GM19438 (cell line): ENCODE results near the gene CCDC7.
"Not testable (repeated sequence)": the region's sequence is repeated elsewhere in the genome, so short reads cannot be mapped to it uniquely, and the experiment has no call there.

Experiments
- ATAC-seq: cut with Tn5 transposase; IDR thresholded peaks from one replicate; pipeline ENCODE4 v1.9.1; 2021; ENCODE audit warnings: low read depth; ENCODE audit not compliant: unreplicated experiment

CCDC7 gene

GRCh38 chr10:32680803-32681557 is 235.0 kb downstream of the CCDC7 start:
- no peak for ATAC-seq

DNA sequence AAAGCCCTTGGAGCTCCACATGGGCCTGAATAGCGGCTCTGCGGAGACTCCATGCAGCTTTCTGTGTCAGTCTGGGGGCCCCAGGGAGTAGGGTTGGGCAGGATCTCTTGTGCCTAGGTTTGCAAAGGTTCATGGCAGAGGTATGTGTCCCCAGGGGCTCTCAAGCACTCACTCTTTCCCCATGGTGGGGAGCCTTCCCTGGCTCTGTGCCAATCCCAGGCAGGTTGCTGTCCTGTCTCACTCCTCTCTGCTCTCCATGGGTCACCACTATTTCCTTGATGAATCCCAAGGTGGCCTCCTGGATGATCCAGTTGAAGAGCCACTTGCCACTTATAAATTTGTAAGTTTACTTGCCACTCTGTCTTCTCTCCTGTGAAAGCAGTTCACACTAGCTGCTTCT is 238.4 kb downstream of the CCDC7 start:
- ATAC-seq: no peak

GRCh38 chr10:32687116-32687515 is 241.2 kb downstream of the CCDC7 start:
- no peak for ATAC-seq

DNA sequence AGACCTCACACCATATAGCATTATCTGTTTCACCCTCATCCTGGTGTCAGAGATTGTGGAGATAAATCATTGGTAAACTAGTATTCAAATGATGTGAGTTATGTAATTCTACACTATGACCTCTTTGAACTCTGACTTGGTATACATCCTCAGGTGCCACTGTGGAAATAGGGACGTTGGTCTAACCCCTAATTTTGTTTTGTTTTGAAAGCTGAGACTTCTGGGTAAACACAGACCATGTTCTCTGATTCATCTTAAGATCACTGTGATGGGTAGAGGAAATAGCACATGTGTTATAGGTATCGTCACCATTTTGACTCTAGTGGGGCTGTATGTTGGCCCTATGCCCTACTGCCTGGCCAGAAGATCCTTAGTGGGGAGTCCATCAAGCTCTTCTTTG is 241.6 kb downstream of the CCDC7 start:
- no peak for ATAC-seq

- no peak for ATAC-seq
These were observed 246.2 kb downstream of the CCDC7 start for GRCh38 chr10:32692174-32692573.

DNA sequence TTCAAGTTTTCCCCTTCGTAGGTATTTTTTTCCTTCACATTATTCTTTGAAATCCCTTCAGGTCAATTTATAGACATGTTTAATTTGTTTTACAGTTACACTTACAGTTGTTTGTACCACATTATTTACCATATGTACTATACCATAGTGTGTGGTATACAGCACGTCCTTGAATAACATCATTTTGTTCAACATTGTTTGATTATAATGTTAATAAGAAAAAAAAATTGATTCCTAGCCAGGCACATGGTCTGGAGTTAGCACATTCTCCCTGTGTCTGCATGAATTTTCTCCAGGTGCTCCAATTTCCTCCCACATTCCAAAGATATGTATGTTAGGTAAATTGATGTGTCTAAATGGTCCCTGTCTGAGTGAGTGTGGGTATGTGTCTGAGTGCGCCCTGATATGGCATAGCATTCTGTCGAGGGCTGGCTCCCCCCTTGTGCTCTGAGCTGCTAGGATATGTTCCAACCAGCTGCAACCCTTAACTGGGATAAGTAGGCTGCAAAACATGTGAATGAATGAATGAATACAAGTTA is 247.6 kb downstream of the CCDC7 start:
- no peak for ATAC-seq

- ATAC-seq: not testable (repeated sequence)
These were observed 253.7 kb downstream of the CCDC7 start for GRCh38 chr10:32699683-32700082.

- no peak for ATAC-seq
These were observed 267.6 kb downstream of the CCDC7 start for GRCh38 chr10:32713560-32713959.

GRCh38 chr10:32731527-32731926 is 285.6 kb downstream of the CCDC7 start:
- ATAC-seq: no peak

DNA sequence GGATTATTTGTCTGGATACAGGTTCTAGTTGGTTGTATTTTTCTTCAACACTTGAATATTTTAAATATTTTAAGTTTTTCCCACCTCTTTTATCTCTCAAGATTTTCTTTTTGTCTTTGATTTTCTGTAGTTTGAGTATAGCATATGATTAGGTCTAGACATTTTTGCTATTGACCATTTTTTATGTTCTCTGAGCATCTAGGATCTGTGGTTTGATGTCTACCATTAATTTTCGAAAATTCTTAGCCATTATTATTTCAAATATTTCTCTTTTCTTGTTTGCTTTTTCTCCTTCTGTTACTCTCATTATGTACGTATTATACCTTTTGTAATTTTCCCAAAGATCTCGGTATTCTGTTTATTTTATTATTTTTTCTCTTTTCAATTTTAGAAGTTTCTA is 293.0 kb downstream of the CCDC7 start:
- ATAC-seq: no peak

GRCh38 chr10:32744321-32744720 is 298.4 kb downstream of the CCDC7 start:
- no peak for ATAC-seq

DNA sequence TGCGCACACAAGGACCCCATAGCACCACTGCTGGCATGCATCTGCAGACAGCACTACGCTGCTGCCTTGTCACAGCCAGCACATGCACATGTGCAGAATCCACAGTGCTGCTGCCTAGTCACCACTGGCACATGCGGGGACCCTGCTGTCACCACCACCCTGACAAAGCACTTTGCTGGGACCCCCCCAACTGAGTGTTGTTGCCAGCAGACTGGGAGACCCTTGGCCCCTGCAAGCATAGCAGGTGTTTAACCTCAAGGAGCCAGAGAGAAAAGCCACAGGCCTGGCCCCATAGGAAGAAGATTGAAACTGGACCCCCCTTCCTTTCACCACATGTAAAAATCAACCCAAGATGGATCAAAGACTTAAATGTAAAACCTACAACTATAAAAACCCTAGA is 300.9 kb downstream of the CCDC7 start:
- no peak for ATAC-seq

DNA sequence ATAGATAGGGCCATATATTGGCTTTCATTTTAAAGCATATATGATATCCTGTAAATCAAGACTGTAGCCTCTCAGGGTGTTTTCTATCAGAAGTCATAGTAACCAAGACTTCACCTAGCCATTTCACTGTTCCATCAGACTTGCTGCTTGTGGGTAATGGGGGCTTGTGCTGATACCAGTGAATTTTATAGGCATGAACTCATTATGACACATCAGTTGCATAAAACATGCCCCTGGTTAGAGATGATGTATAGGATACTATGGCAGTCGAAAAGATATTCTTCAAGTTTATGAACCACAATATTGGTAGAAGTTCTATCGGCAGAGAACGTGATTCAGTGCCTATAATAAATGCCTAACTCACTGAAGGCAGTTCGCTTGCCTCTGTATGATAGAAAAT is 305.6 kb downstream of the CCDC7 start:
- no peak for ATAC-seq

GRCh38 chr10:32754900-32755299 is 309.0 kb downstream of the CCDC7 start:
- ATAC-seq: not testable (repeated sequence)

DNA sequence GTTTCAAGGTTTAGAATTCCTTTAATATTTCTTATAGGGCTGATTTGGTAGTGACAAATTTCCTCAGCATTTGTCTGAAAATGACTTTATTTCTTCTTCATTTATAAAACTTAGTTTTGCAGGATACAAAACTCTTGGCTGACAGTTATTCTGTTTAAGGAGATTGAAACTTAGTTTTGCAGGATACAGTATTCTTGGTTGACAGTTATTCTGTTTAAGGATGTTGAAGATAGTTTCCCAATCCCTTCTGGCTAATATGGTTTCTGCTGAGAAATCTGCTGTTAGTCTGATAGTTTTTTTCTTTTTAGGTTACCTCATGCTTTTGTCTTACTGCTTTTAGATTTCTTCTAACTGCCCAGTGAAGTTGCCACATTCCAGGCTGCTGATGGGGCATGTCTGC is 325.3 kb downstream of the CCDC7 start:
- ATAC-seq: no peak

DNA sequence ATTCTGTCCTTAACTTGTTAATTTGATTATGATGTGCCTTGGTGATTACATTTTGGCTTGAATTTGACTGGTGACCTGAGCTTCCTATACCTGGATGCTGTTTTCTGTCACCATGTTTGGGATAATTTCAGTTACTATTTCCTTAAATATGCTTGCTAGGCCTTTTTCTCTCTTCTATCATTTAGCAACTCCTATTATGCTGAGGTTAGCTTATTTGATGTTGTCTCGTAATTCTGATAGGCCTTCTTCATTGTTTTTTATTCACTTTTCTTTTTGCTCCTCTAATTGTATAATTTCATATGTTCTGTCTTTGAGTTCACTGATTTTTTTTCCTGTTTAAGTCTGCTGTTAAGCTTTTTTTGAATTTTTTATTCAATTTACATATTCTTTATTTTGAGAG is 327.2 kb downstream of the CCDC7 start:
- ATAC-seq: no peak

DNA sequence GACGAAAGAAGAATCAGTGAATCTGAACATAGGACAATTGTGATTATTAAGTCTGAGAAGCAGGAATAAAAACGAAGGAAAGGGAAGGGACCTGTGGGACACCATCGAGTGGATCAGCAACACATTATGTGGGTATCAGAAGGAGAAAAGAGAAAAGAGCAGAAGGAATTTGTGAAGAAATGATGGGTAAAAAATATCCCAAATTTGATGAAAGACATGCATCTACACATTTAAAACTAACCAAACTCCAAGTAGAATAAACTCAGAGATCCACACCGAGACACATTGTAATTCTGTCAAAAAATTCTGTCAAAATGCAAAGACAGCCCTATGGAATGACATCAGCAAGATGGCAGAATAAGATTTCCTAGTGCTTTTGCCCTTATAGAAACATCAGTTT is 341.0 kb downstream of the CCDC7 start:
- no peak for ATAC-seq

DNA sequence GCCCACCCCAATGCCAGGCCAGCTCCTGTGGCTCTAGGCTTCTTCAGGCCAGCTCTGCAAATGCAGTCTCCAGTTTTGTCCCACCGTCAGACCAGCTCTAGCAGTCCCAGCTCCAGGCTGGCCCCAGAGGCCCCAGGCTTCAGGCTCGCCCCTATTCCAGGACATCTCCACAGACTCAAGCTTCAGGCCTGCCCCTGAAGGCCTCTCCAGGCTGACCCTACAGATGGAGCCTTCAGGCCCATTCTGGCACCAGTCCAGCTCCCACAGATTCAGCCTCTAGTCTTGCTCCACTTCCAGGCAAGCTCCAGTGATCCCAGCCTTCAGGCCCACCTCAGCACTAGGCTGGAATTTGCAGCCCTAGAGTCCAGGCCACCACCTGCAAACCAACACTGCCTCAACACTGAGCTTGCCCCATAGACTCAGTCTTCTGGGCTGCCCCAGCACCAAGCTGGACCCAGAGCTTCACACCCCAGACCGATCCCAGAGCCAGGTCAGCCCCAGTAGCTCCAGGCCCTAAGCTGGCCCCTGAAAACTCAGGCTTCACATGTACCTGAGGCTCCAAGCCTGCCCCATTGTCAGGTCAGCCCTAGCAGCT is 341.8 kb downstream of the CCDC7 start:
- no peak for ATAC-seq

- ATAC-seq: no peak
These were observed 342.4 kb downstream of the CCDC7 start for GRCh38 chr10:32788359-32788758.

DNA sequence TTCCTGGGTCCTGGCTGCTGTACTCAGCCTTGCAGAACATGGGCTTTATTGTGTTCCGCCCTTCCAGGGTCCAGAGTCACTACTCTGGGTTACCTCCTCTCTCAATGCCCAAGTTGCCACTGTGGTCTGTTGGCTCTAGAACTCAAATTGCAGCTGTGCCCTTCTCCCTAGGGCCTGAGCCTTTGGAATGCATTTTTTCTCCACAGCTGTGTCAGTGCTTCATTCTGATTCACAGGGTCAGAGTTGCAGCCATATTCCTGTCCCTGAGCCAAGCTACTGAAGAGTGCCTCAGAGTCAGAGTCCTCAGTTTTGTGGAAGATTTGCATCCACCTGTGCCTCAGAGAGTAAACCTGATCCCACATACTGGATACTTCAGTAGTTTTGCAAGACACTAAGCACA is 344.5 kb downstream of the CCDC7 start:
- no peak for ATAC-seq

GRCh38 chr10:32793033-32793432 is 347.1 kb downstream of the CCDC7 start:
- no peak for ATAC-seq

DNA sequence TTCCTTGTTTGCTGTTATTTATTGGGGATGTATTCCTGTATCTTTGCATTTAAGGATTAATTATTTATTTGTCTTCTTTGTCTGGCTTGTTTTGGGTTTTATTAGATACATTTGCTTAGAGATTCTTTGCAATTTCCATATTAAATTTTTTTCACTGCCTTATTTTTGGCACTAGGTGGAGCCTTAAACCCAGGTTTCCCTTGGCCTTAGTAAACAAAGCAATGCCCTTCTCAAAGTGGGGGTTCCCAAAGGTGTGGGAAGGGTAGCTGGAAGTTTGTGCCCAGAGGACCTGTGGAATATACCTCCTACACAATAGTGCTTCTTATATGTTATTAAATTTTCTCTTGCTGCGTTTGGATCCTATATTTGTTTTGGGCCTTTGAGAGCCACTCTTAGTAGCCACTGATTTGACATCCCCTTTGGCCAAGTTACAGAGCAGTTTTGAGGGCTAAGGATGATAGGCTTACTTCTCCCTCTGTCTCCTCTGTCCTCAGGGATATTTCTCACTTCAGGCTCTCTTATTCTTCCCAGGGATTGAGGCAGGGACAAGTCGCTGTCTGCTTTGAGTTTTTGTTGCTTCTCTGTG is 349.8 kb downstream of the CCDC7 start:
- ATAC-seq: no peak
